ENCODE data around the gene GBF1.

The GBF1 gene

DNA sequence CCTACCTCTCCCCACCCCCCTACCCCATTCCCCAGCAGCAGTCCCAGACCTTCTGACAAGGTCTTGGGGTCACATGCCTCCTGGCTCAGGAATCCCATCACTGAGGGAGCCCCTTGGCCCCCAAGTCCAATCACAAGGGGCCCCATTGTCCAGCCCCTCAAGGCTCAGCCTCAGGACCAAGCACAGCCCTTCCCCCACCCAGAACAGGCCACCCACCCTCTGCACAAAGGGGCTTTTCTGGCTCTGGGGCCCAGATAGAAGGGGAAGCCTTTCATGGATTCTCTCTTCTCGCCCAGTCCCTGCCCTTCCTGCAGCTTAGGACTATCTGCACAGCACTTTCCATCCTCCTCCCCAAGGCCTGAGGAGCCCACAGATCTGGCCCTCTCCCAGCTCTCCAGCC, 180.1 kb downstream of the GBF1 start:
- no peak for DNase-seq (ENCODE audit: low read depth)

DNA sequence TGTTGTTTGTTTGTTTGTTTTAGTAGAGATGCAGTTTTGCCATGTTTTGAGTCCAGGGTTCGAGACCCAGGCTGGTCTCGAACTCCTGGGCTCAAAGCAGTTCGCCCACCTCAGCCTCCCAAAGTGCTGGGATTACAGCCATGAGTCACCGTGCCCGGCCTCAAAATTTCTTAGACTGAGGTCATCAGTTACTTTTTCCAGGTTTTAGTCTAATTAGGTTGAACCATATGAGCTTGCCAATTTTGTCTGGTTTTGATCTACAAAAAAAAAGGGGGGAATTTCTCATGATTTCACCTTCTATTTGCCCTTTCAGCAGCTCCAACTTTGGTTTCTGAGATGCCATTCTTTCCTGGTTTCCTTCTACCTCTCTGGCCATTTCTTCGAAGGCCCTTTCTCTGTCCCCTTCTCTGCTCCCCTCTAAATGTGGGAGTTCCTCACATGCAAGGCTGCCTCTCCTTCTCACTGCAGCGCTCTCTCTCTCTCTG, 181.5 kb downstream of the GBF1 start:
- DNase-seq (ENCODE audit: low read depth) = no peak

DNA sequence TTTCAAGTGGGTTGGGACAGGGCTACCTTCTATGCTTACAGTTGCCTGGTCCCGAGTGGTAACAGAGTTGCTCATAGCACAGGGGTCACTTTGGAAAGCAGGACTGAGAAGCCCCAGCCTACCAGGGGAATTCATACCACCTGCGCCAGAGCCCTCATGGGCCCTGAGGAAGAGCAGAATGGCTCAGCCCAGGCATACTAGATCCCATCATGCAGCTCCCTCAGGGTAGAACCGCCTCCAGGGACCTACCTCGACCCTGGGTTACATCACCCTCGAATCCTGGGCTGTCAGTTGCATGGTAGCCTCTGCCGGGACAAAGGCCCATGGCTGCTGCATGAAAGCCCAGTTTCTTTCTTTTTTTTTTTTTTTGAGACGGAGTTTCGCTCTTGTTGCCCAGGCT, 184.1 kb downstream of the GBF1 start:
- DNase-seq (ENCODE audit: low read depth) = no peak

DNA sequence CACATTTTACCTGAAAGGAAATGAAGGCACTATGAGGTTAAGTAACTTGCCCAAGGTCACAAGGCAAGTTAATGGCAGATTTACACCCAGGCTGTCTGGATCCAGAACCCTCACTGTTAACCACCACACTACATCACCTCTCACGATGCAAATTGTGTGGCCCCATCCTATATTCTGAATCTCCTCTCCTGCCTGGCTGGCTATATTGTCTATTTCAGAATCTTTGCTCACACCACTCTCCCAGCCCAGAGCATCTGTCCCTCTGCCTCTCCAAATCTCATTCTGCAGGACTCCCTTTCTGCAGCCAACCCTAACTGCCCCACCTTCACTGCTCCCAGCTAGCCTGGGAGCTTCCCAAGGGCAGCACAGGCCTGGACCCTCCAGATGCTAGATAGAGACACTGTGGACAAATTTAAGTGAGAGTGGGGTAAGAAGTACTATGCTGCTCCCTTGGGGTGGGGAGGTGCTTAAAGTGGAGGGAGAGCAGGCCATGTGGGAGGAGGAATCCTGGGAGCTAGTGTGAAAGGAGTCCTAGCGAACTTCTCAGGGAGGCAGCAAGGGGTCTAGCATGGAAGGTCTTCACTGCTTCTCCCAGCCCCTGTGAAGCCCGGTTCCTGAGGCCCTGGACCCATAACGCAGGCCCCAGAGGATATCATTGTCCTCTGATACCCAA, 186.3 kb downstream of the GBF1 start:
- DNase-seq (ENCODE audit: low read depth) = no peak
